HepG2 (cell line): ENCODE data around the gene LRRC39.

Experiments used
- GTF2F1 ChIP-seq: fragments of 150-350 bp; IDR thresholded peaks from 2 replicates; pipeline ENCODE4 v1.6.1; 2014; ENCODE audit warnings: low read length
- ZBTB7A ChIP-seq: sonication (generic); formaldehyde crosslinking; IDR thresholded peaks from 2 replicates; pipeline ENCODE4 v1.8.0; 2022; ENCODE audit warnings: mild to moderate bottlenecking, missing genetic modification reagents
- TF ChIP-seq, protein P1 (sequence below): sonication (generic); formaldehyde crosslinking; IDR thresholded peaks from 2 replicates; pipeline ENCODE4 v1.4.0; 2020; ENCODE audit warnings: mild to moderate bottlenecking, missing genetic modification reagents

GRCh38 chr1:100164216-100164615, 13.8 kb downstream of the LRRC39 start:
- TF ChIP-seq GTF2F1 (no peak), ZBTB7A (CRISPR knock-in tag) (no peak)
- TF ChIP-seq, protein P1, sequence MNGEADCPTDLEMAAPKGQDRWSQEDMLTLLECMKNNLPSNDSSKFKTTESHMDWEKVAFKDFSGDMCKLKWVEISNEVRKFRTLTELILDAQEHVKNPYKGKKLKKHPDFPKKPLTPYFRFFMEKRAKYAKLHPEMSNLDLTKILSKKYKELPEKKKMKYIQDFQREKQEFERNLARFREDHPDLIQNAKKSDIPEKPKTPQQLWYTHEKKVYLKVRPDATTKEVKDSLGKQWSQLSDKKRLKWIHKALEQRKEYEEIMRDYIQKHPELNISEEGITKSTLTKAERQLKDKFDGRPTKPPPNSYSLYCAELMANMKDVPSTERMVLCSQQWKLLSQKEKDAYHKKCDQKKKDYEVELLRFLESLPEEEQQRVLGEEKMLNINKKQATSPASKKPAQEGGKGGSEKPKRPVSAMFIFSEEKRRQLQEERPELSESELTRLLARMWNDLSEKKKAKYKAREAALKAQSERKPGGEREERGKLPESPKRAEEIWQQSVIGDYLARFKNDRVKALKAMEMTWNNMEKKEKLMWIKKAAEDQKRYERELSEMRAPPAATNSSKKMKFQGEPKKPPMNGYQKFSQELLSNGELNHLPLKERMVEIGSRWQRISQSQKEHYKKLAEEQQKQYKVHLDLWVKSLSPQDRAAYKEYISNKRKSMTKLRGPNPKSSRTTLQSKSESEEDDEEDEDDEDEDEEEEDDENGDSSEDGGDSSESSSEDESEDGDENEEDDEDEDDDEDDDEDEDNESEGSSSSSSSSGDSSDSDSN (CRISPR knock-in tag) = no peak
